ENCODE results near the gene TANGO6. TPM values are rescaled to one million over a fixed set of nuclear protein-coding genes. Genes with fewer than 3 reads are reported as not detected.

TANGO6 gene
- total RNA-seq, 2 donors from 2014 or later = 6.4 to 10.9 TPM

DNA sequence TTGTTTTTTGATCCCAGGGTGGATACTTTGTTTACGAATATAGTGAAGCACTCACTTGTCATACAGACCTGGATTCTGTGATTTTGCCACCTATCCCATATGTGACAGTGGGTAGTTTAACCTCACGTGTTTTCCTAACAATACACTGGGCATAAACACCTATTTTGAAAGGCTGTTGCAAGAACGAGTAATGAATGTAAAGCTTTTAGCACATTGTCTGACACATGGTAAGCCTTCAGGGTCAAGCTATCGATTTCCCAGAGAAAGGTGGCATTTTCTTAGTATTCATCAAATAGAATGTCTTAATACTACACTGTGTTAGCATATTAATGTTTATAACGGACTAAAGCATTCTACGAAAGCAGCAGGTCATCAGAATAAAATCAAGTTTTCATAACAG, 287.1 kb downstream of the TANGO6 start:
- Histone ChIP-seq H3K4me1 (peaks cover 0 to 37% of the 10 kb centered on the region in 2 donors), H3K4me3 (no peak overlapping the region), H3K27ac (no peak overlapping the region), H3K27me3 (no peaks in the 10 kb centered on the region), H3K36me3 (peaks cover 5% of the 10 kb centered on the region), H3K9me3 (no peaks in the 10 kb centered on the region)
- no peak for DNase-seq (ENCODE audit: low spot score)
- TF ChIP-seq, protein P1, sequence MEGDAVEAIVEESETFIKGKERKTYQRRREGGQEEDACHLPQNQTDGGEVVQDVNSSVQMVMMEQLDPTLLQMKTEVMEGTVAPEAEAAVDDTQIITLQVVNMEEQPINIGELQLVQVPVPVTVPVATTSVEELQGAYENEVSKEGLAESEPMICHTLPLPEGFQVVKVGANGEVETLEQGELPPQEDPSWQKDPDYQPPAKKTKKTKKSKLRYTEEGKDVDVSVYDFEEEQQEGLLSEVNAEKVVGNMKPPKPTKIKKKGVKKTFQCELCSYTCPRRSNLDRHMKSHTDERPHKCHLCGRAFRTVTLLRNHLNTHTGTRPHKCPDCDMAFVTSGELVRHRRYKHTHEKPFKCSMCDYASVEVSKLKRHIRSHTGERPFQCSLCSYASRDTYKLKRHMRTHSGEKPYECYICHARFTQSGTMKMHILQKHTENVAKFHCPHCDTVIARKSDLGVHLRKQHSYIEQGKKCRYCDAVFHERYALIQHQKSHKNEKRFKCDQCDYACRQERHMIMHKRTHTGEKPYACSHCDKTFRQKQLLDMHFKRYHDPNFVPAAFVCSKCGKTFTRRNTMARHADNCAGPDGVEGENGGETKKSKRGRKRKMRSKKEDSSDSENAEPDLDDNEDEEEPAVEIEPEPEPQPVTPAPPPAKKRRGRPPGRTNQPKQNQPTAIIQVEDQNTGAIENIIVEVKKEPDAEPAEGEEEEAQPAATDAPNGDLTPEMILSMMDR (IDR thresholded peaks at IDR 0.05) = no peak

DNA sequence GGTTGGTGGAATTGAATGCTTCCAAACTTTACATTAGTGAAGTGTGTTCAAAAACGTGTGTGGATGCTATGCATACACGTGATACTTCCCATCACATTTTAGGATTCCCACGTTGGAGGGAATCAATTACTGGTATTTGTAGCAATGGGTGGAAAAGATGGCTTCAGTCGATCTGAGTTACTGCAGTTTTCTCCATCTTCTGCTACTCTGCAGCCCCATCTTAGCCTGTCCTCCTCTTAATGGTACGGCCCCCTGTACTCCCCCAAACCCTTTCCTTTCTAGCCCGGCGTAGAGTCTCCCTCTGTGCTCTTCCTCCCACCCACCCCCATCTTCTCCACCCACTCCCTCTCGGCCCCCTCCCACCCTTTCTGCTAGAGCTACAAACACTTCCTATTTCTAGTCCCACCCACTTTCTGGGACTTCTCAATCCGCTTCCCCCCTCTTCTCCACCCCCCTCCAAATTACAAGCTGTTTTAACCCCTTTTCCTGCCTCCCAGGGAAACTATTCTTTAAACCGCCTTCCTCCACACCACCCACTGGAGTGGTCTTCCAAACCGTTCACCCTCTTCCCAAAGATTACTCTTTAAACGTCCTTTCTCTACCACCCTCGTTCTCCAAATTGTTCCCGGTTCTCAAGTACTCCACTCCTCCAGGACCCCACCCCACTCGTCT, 288.0 kb downstream of the TANGO6 start:
- TF ChIP-seq, protein P1 (IDR thresholded peaks at IDR 0.05) = no peak
- no peak for DNase-seq (ENCODE audit: low spot score)
- H3K4me1 ChIP-seq = peaks cover 0 to 36% of the 10 kb centered on the region in 2 donors
- no peaks in the 10 kb centered on the region for H3K9me3 ChIP-seq
- H3K27me3 ChIP-seq = no peaks in the 10 kb centered on the region
- peaks cover 5% of the 10 kb centered on the region for H3K36me3 ChIP-seq
- peak overlapping the region; percentile 66 to 95 for H3K4me3 ChIP-seq
- peak overlapping the region; percentile 83 to 92 for H3K27ac ChIP-seq

DNA sequence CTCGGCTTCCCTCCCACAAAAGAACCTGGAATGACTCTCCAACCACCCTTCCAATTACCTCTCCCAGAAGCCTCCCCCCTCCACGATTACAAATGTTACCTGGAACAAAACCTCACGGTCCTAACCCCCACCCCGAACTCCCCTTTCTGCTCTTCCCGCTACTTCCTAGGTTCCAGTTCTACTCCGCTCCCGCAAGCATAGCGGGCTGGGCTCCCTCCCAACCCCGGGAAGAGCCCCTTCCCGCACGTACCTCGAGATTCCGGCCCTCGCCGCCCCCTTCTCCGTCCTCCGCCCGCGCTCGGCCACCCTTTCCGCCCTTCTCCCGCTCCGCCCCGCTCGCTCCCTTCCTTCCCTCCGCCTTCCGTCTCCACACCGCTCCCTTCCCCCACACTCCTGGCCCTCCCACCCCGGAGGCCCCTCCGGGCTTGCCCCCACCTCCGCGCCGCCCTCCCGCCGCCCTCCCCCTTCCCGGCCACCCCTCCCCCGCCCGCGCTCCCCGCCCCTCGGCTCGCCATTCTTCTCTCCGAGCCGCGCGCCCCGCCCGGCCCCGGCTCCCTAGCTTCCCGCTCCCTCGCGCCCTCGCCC, 288.6 kb downstream of the TANGO6 start:
- Histone ChIP-seq H3K9me3 (no peaks in the 10 kb centered on the region), H3K36me3 (peaks cover 5% of the 10 kb centered on the region), H3K27me3 (no peaks in the 10 kb centered on the region), H3K4me1 (peaks cover 0 to 30% of the 10 kb centered on the region in 2 donors), H3K27ac (peak overlapping the region; percentile 83 to 92), H3K4me3 (peak overlapping the region; percentile 66 to 95)
- TF ChIP-seq, protein P1 (IDR thresholded peaks at IDR 0.05) = no peak
- DNase-seq (ENCODE audit: low spot score) = no peak

DNA sequence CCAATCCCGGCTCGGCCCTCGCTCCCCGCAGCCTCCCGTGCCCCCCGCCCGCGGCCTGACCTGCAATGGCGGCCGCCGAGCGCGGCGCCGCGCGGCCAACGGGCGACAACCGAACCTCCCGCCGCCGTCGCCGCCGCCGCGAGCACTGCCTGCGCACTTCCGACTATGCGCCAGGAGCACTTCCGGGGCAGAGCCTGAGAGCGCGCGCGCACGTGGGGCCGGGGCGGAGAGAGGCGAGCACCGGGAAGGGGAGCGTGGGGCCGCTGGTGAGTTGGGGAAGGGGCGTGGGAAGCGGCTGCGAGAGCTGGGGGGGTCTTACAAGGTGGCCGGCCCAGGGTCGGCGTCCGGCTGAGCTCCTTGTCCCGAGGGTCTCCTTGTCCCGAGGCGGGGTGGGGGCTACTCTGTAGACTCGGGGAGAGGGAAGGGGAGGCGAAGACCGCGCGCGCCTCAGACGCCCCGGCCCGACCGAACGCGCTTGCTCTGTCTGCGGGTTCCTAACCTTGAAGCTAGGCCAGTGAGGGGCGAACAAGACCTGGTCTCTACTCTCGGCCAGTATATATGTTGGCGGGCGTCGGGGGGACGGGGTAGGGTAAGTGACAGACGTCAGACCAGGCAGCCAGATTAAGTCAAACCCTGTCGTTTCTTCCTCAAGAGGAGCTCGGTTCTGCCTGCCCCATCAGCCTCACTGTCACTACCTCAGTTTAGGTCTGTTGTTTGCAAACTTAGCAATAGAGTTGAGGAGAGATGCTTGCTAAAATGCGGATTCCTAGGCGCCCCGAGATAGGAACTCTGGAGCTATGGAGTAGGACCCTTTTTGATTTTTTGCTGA, 289.3 kb downstream of the TANGO6 start, which contains the start of the genes CHTF8 and UTP4:
Gene CHTF8 (minus strand): TSS at position 165 of the 829 bp plus-strand sequence. CDS start 11,130 bp downstream, outside the sequence.
Gene UTP4 (plus strand): TSS at position 226 of the 829 bp plus-strand sequence. CDS start 811 bp downstream, outside the sequence.
- DNase-seq (ENCODE audit: low spot score) = peak; percentile 83
- peak within 1 kb of the TSS; percentile 83 to 92 for H3K27ac ChIP-seq
- peak within 1 kb of the TSS; percentile 66 to 95 for H3K4me3 ChIP-seq
- peaks cover 0 to 28% of the 10 kb centered on the region in 2 donors for H3K4me1 ChIP-seq
- no peaks in the 10 kb centered on the region for H3K9me3 ChIP-seq
- no peaks in the 10 kb centered on the region for H3K27me3 ChIP-seq
- H3K36me3 ChIP-seq = peaks cover 5% of the 10 kb centered on the region
- TF ChIP-seq, protein P1 (IDR thresholded peaks at IDR 0.05) = no peak

DNA sequence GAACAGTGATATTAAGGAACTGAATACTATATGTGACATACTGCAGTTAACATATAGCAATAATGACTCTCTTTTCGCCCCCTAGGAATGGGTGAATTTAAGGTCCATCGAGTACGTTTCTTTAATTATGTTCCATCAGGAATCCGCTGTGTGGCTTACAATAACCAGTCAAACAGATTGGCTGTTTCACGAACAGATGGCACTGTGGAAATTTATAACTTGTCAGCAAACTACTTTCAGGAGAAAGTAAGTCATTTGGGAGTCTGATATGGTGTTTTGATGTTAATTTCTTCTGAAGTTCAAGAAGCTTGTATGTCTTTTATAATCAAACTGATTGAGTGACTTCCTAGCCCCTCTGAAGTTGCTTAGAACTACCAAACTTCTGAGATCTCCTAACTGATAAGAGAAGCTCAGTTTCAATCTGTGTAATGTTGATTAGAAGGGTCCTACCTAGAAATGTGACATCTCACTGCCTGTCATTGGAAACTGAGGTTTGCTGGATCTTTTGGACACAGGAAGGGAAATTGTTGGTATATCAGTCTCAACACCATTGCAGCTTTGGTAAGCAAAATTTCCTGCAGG, 290.1 kb downstream of the TANGO6 start:
- Histone ChIP-seq H3K4me1 (peaks cover 0 to 28% of the 10 kb centered on the region in 2 donors), H3K36me3 (peaks cover 7% of the 10 kb centered on the region), H3K4me3 (peak overlapping the region; percentile 66 to 95), H3K9me3 (no peaks in the 10 kb centered on the region), H3K27ac (no peak overlapping the region), H3K27me3 (no peaks in the 10 kb centered on the region)
- TF ChIP-seq, protein P1 (IDR thresholded peaks at IDR 0.05) = no peak
- no peak for DNase-seq (ENCODE audit: low spot score)

Measured in right atrium auricular region (tissue), 2 donors.